Tibial nerve (tissue), 4 donors: Measurements from ENCODE around the gene TBC1D22A. TPM values are rescaled to one million over a fixed set of nuclear protein-coding genes. Genes with fewer than 3 reads are reported as not detected.

Source experiments
- DNase-seq, 2 donors: peaks; one replicate each; pipeline ENCODE4 v3.0.0-alpha.2; 2019; ENCODE audit warnings: low spot score in 2 of 2
- H3K27ac ChIP-seq, 4 donors: fragments of 200-600 bp; sonication (generic) in 3 of 4; one replicate each; pipeline ENCODE4 v1.5.1; 2017 to 2019; ENCODE audit warnings: mild to moderate bottlenecking in 1 of 4
- H3K27me3 ChIP-seq, 2 donors: fragments of 200-600 bp; sonication (generic) in 1 of 2; one replicate each; pipeline versions ENCODE4 v1.5.1 to v1.6.0; 2017 to 2019
- H3K36me3 ChIP-seq, 3 donors: fragments of 200-600 bp; sonication (generic); one replicate each; pipeline ENCODE4 v1.5.1; 2018 to 2019
- H3K4me1 ChIP-seq, 4 donors: fragments of 200-600 bp; sonication (generic) in 3 of 4; one replicate each; pipeline ENCODE4 v1.5.1; 2017 to 2019
- H3K4me3 ChIP-seq, 4 donors: fragments of 200-600 bp; sonication (generic) in 3 of 4; one replicate each; pipeline ENCODE4 v1.5.1; 2017 to 2019; ENCODE audit warnings: mild to moderate bottlenecking in 1 of 4, moderate library complexity in 1 of 4
- H3K9me3 ChIP-seq, 4 donors: fragments of 200-600 bp; sonication (generic) in 3 of 4; one replicate each; pipeline ENCODE4 v1.5.1; 2017 to 2019
- CTCF ChIP-seq, 5 experiments: fragments of 200-600 bp in 3 of 5; fragments of 450-650 bp in 2 of 5; sonication (generic) in 3 of 5; IDR thresholded peaks; one replicate each; pipeline ENCODE4 v1.5.1; 2016 to 2019; ENCODE audit warnings: antibody characterized with exemption in 5 of 5, mild to moderate bottlenecking in 3 of 5, moderate library complexity in 2 of 5
- EP300 ChIP-seq, 2 donors: sonication (generic); formaldehyde crosslinking; IDR thresholded peaks; one replicate each; pipeline ENCODE4 v1.6.1; 2017; ENCODE audit warnings: antibody characterized with exemption in 2 of 2, mild to moderate bottlenecking in 1 of 2
- POLR2A ChIP-seq, 2 donors: fragments of 450-650 bp; IDR thresholded peaks; one replicate each; pipeline ENCODE4 v1.6.1; 2017; ENCODE audit warnings: antibody characterized with exemption in 2 of 2, mild to moderate bottlenecking in 2 of 2, moderate library complexity in 2 of 2
- WGBS, 2 donors: methylation state at CpG; one replicate each; pipeline ENCODE4 v1.1.5; 2018; 5-methylcytosine and 5-hydroxymethylcytosine counted together
- total RNA-seq, 4 donors: library from RNA; depleted of rRNA; stranded (reverse); fragments of >200 nt; gene quantifications; one replicate each; pipeline ENCODE4 v1.1.0, GENCODE V29; 2016

The TBC1D22A gene
- total RNA-seq, 4 donors from 2014 or later = 27.3 to 35.4 (median 29.3) TPM

DNA sequence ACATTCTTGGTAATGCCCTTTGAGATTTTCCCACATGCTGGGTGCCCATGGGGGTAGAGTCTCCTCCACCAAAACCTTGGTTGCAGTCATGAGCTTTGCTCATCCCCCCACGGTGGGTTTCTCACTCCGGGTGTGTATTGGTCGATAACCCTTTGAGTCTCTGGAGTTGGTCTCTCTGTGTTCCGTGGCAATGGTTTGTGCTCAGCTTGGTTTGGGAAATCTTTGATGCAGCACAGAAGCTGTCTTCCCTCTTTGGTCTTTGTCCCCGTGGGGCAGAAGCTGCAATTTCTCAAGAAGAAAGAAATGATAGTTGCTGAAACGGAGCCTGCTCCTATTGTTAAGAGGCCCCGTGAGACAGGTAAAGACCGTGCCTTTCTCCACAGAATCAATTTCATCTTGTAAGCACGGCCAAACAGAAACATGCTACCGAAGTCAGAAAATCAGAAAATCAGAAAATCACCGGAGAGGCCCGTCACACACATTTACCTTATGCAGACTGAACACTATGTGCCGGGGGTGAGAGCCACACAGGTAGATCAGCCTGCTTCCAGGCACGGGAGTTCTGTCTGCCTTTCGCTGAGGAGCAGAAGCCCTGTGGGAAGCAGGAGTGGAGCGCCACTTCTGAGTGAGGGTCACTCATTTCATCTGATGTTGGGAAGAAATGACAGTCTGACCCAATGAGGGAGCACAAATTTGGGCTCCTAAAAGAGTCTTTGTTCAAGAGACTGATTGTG lies 186.1 kb downstream of the TBC1D22A start:
- Histone ChIP-seq H3K4me3 (no peak overlapping the region), H3K4me1 (no peaks in the 10 kb centered on the region), H3K27ac (no peak overlapping the region), H3K36me3 (peaks cover 0 to 13% (median 0%) of the 10 kb centered on the region in 3 donors), H3K27me3 (no peaks in the 10 kb centered on the region), H3K9me3 (no peaks in the 10 kb centered on the region)
- no peak for DNase-seq
- TF ChIP-seq EP300 (IDR thresholded peaks at IDR 0.05) (no peak), POLR2A (IDR thresholded peaks at IDR 0.05) (no peak), CTCF (IDR thresholded peaks at IDR 0.05) (no peak)
- 91 to 94% methylated on average over 16 of the region's 16 CpGs for WGBS, 2 donors

- DNase-seq = no peak
- whole genome bisulfite sequencing, 2 donors = 89% methylated on average over 12 of the region's 12 CpGs
- no peaks in the 10 kb centered on the region for H3K9me3 ChIP-seq
- no peak overlapping the region for H3K27ac ChIP-seq
- peaks cover 0 to 7% (median 0%) of the 10 kb centered on the region in 3 donors for H3K36me3 ChIP-seq
- H3K27me3 ChIP-seq = no peaks in the 10 kb centered on the region
- H3K4me1 ChIP-seq = no peaks in the 10 kb centered on the region
- TF ChIP-seq CTCF (IDR thresholded peaks at IDR 0.05) (no peak), POLR2A (IDR thresholded peaks at IDR 0.05) (no peak), EP300 (IDR thresholded peaks at IDR 0.05) (no peak)
- no peak overlapping the region for H3K4me3 ChIP-seq
Measured at GRCh38 chr22:46951350-46951749, 188.9 kb downstream of the TBC1D22A start.

GRCh38 chr22:46951973-46952372 lies 189.5 kb downstream of the TBC1D22A start:
- peaks cover 0 to 7% (median 0%) of the 10 kb centered on the region in 3 donors for H3K36me3 ChIP-seq
- 91 to 92% methylated on average over 7 of the region's 7 CpGs for WGBS, 2 donors
- H3K27ac ChIP-seq = no peak overlapping the region
- no peaks in the 10 kb centered on the region for H3K9me3 ChIP-seq
- DNase-seq = no peak
- no peak overlapping the region for H3K4me3 ChIP-seq
- no peak for TF ChIP-seq EP300 (IDR thresholded peaks at IDR 0.05)
- H3K4me1 ChIP-seq = no peaks in the 10 kb centered on the region
- H3K27me3 ChIP-seq = no peaks in the 10 kb centered on the region

- no peak overlapping the region for H3K4me3 ChIP-seq
- no peak for TF ChIP-seq POLR2A (IDR thresholded peaks at IDR 0.05)
- no peak for TF ChIP-seq EP300 (IDR thresholded peaks at IDR 0.05)
- TF ChIP-seq CTCF (IDR thresholded peaks at IDR 0.05) = no peak
- H3K27me3 ChIP-seq = no peaks in the 10 kb centered on the region
- no peak for DNase-seq
- H3K9me3 ChIP-seq = no peaks in the 10 kb centered on the region
- H3K4me1 ChIP-seq = no peaks in the 10 kb centered on the region
- 86 to 87% methylated on average over 18 of the region's 18 CpGs for WGBS, 2 donors
- H3K36me3 ChIP-seq = peaks cover 0 to 9% (median 0%) of the 10 kb centered on the region in 3 donors
- H3K27ac ChIP-seq = no peak overlapping the region
Measured at GRCh38 chr22:46953968-46954765, 191.7 kb downstream of the TBC1D22A start.

GRCh38 chr22:46954781-46955180 lies 192.3 kb downstream of the TBC1D22A start:
- Histone ChIP-seq H3K9me3 (no peaks in the 10 kb centered on the region), H3K27me3 (no peaks in the 10 kb centered on the region), H3K4me1 (no peaks in the 10 kb centered on the region), H3K4me3 (no peak overlapping the region), H3K27ac (no peak overlapping the region), H3K36me3 (peaks cover 0 to 7% (median 0%) of the 10 kb centered on the region in 3 donors)
- TF ChIP-seq POLR2A (IDR thresholded peaks at IDR 0.05) (no peak), EP300 (IDR thresholded peaks at IDR 0.05) (no peak), CTCF (IDR thresholded peaks at IDR 0.05) (no peak)
- DNase-seq = no peak
- 96 to 97% methylated on average over 7 of the region's 7 CpGs for WGBS, 2 donors
